Nephron progenitor cell (in vitro differentiated cells): Measurements from ENCODE around the gene HHATL.

ENCODE experiments used
- DNase-seq: peaks from one replicate; pipeline ENCODE4 v3.0.0; 2021
- H3K27ac Mint-ChIP-seq: 2 replicates; pipeline ENCODE4 v1.8.0; 2021; ENCODE audit warnings: mild to moderate bottlenecking, moderate library complexity, mixed read lengths
- H3K27me3 Mint-ChIP-seq: 2 replicates; pipeline ENCODE4 v1.8.0; 2021; ENCODE audit warnings: mild to moderate bottlenecking, low read depth, mixed read lengths; ENCODE audit not compliant: poor library complexity
- H3K36me3 Mint-ChIP-seq: 2 replicates; pipeline ENCODE4 v1.8.0; 2021; ENCODE audit warnings: low read depth, mixed read lengths
- H3K4me1 Mint-ChIP-seq: 2 replicates; pipeline ENCODE4 v1.8.0; 2021; ENCODE audit warnings: mixed read lengths
- H3K4me3 Mint-ChIP-seq: 2 replicates; pipeline ENCODE4 v1.8.0; 2021; ENCODE audit warnings: mild to moderate bottlenecking, moderate library complexity, mixed read lengths
- H3K9me3 Mint-ChIP-seq: 2 replicates; pipeline ENCODE4 v1.8.0; 2021; ENCODE audit warnings: mild to moderate bottlenecking, moderate library complexity, mixed read lengths
- TF ChIP-seq, protein P1 (sequence below): fragments of 200-600 bp; sonication (generic); IDR thresholded peaks from 2 replicates; pipeline ENCODE4 v1.5.0; 2021; ENCODE audit warnings: antibody characterized with exemption

The HHATL gene

DNA sequence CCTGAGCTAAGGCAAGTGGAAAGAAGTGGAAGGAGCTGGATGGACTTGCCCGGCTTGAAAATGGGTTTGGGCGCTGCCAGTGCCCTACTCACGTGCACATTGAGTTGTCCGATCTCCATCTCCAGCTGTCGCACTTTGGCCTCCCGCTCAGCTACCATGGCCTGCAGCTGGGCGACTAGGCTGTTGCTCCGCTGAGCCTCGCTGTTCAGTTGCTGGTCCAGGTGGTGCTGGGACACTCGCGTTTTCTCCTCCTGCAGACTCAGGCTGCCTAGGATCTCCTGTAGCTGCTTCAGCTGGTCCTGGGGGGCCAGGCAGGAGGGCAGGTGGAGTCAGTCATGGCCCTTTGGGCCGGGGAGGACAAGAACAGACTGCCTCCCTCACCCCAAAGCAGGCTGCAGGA lies 33.0 kb upstream of the HHATL start:
- Mint-ChIP-seq H3K9me3 (peaks cover 7% of the 10 kb centered on the region), H3K27me3 (peaks cover 16% of the 10 kb centered on the region), H3K36me3 (no peaks in the 10 kb centered on the region), H3K27ac (no peak overlapping the region), H3K4me1 (peaks cover 20% of the 10 kb centered on the region), H3K4me3 (no peak overlapping the region)
- TF ChIP-seq, protein P1, sequence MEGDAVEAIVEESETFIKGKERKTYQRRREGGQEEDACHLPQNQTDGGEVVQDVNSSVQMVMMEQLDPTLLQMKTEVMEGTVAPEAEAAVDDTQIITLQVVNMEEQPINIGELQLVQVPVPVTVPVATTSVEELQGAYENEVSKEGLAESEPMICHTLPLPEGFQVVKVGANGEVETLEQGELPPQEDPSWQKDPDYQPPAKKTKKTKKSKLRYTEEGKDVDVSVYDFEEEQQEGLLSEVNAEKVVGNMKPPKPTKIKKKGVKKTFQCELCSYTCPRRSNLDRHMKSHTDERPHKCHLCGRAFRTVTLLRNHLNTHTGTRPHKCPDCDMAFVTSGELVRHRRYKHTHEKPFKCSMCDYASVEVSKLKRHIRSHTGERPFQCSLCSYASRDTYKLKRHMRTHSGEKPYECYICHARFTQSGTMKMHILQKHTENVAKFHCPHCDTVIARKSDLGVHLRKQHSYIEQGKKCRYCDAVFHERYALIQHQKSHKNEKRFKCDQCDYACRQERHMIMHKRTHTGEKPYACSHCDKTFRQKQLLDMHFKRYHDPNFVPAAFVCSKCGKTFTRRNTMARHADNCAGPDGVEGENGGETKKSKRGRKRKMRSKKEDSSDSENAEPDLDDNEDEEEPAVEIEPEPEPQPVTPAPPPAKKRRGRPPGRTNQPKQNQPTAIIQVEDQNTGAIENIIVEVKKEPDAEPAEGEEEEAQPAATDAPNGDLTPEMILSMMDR: no peak
- DNase-seq: no peak

DNA sequence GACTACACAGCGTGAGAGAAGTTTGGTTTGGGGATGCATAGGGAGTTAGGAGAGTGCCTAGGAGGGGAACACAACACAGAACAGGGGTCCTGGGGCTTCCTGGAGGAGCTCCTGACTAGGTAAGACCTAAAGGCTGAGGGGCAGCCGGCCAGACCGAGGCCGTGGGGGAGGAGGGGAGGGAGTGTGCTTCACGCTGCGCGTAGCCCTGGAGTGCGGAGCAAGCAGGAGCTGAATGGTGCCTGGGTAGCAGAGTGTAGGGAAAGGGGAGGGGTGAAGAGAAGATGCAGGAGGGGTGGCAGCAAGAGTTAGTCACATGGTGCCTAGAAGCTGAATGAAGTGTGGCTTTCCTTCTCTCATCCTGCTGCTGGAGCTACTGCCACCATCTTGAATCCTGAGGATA lies 32.4 kb upstream of the HHATL start:
- peaks cover 7% of the 10 kb centered on the region for H3K9me3 Mint-ChIP-seq
- H3K4me1 Mint-ChIP-seq: peaks cover 19% of the 10 kb centered on the region
- no peak for DNase-seq
- peaks cover 17% of the 10 kb centered on the region for H3K27me3 Mint-ChIP-seq
- H3K4me3 Mint-ChIP-seq: no peak overlapping the region
- no peak overlapping the region for H3K27ac Mint-ChIP-seq
- no peaks in the 10 kb centered on the region for H3K36me3 Mint-ChIP-seq
- TF ChIP-seq, protein P1: no peak

DNA sequence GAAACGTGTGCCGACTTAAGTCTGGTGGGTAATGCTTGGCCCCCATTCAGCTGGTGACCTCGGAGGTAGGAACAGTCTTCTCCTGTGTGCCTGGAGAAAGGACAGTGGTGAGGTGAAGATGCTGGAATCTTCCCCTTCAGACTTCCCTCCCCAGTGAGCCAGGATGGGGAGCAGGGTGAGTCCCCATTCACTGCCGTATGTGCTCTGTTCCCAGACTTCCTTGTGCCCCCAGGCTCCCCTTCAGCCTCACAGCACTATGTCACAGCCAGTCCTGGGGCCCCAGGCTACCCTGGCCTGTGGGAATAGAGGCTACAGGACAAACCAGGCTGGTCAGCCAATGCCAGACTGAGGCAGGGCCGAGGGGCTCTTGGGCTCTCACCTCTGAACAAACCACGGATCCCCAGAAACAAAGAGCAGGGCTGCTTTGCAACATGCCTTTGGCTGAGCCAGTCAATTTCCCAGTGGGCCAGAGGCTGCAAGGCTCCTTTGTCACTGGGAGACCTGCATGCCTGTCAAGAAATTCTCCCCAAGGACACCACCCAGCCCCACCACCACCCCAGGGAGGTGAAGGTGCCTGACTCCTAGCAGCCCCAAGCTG lies 31.8 kb upstream of the HHATL start:
- no peak for DNase-seq
- no peak overlapping the region for H3K27ac Mint-ChIP-seq
- H3K4me1 Mint-ChIP-seq: peaks cover 13% of the 10 kb centered on the region
- peaks cover 7% of the 10 kb centered on the region for H3K9me3 Mint-ChIP-seq
- H3K27me3 Mint-ChIP-seq: peaks cover 17% of the 10 kb centered on the region
- TF ChIP-seq, protein P1: no peak
- H3K4me3 Mint-ChIP-seq: no peak overlapping the region
- H3K36me3 Mint-ChIP-seq: no peaks in the 10 kb centered on the region

DNA sequence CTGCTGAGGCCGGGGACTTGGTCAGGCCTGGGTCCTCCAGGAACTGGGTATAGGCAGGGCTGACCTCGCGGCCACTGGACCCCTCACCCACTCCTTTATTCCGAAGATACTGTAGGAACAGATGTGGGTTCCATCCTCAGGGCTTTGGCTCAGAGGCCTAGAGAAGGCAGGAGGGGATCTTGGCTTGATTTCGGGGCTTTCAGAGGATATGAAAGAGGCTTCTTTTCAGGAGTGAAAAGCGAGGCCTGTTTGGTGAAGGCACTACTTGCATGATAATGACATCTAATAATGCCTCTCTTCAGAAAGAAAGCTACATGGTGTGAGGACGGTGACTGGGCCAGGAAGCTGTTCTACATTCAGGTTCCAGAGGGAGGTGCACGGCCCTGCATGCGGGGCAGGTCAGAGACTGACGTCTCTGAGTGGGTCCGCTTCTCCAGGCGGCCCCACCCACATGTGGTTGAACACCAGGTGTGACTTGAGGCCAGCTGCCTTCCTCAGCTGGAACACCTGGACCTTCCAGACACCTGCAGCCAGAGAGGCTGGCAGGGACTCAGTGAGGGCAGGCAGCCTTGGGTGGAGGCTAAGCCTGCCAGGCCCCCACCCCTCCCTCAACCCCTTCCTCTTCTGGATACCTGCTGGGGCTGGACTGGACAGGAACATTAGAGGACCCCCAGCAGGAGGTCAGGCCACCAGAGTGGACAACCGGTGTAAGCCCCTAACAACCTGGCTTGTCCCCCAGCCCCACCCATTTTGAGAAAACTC lies 31.1 kb upstream of the HHATL start:
- Mint-ChIP-seq H3K4me1 (peaks cover 13% of the 10 kb centered on the region), H3K4me3 (no peak overlapping the region)
- no peak for DNase-seq

DNA sequence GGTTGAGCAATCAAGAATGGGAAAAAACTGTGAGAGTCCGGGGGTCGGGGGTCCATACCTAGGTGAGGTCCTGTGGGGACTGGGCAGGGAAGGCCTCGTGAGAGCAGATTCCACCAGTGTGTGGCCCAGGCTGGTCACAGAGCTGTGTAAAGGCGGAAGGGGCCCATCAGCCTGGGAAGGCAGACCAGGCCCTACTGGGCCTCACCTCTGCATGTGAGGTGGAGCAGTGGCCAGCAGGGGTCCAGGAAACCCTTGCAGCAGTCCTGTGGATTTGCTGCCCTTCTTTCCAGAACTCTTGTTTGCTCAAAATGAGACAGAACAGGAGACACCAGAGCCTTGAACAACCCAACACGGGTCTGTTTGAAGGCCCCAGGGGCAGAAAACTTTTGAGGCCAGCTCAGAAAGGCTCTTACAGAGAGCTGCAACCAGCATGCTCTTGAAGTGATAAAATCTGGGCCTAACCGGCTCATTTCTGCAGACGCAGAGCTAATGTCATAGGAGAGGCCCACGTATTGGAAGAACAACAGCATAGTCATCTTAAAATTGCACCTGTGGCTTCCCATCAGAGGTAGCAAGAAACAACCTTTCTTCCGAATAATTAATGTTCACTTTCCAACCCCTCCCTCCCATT lies 30.3 kb upstream of the HHATL start:
- Mint-ChIP-seq H3K36me3 (no peaks in the 10 kb centered on the region), H3K4me1 (peaks cover 13% of the 10 kb centered on the region), H3K4me3 (no peak overlapping the region), H3K27ac (peak overlapping the region; percentile 64), H3K27me3 (peaks cover 19% of the 10 kb centered on the region), H3K9me3 (no peaks in the 10 kb centered on the region)
- no peak for DNase-seq
- TF ChIP-seq, protein P1: peak; percentile 19

More for the DNA sequence above, 31.1 kb upstream of the HHATL start:
- TF ChIP-seq, protein P1: no peak
- H3K9me3 Mint-ChIP-seq: peaks cover 4% of the 10 kb centered on the region
- H3K27ac Mint-ChIP-seq: no peak overlapping the region
- H3K27me3 Mint-ChIP-seq: peaks cover 21% of the 10 kb centered on the region
- H3K36me3 Mint-ChIP-seq: no peaks in the 10 kb centered on the region
